Tibial nerve (tissue), 4 donors: Measurements from ENCODE around the gene GNAL.

Experiments
- CTCF ChIP-seq, 5 experiments: fragments of 200-600 bp in 3 of 5; fragments of 450-650 bp in 2 of 5; sonication (generic) in 3 of 5; IDR thresholded peaks; one replicate each; pipeline ENCODE4 v1.5.1; 2016 to 2019; ENCODE audit warnings: antibody characterized with exemption in 5 of 5, mild to moderate bottlenecking in 3 of 5, moderate library complexity in 2 of 5
- EP300 ChIP-seq, 2 donors: sonication (generic); formaldehyde crosslinking; IDR thresholded peaks; one replicate each; pipeline ENCODE4 v1.6.1; 2017; ENCODE audit warnings: antibody characterized with exemption in 2 of 2, mild to moderate bottlenecking in 1 of 2
- POLR2A ChIP-seq, 2 donors: fragments of 450-650 bp; IDR thresholded peaks; one replicate each; pipeline ENCODE4 v1.6.1; 2017; ENCODE audit warnings: antibody characterized with exemption in 2 of 2, mild to moderate bottlenecking in 2 of 2, moderate library complexity in 2 of 2

GRCh38 chr18:11658989-11659388 lies 30.1 kb upstream of the GNAL start:
- no peak for TF ChIP-seq CTCF (IDR thresholded peaks at IDR 0.05)
- no peak for TF ChIP-seq POLR2A (IDR thresholded peaks at IDR 0.05)
- TF ChIP-seq EP300 (IDR thresholded peaks at IDR 0.05): no peak
